Subcutaneous adipose tissue (tissue), 4 donors: Measurements from ENCODE around the gene ST6GAL1. TPM values are rescaled to one million over a fixed set of nuclear protein-coding genes. Genes with fewer than 3 reads are reported as not detected.

ENCODE experiments used
- total RNA-seq, 4 donors: library from RNA; depleted of rRNA; stranded (reverse); fragments of >200 nt; gene quantifications; one replicate each; pipeline ENCODE4 v1.1.0, GENCODE V29; 2016
- TF ChIP-seq, protein P1 (sequence below): fragments of 450-650 bp; IDR thresholded peaks from one replicate; pipeline ENCODE4 v1.5.1; 2016; ENCODE audit warnings: low read depth, mild to moderate bottlenecking, control low read depth, antibody characterized with exemption, moderate library complexity

The ST6GAL1 gene
- total RNA-seq, 4 donors from 2014 or later: 31.4 to 80.1 (median 43.8) TPM

DNA sequence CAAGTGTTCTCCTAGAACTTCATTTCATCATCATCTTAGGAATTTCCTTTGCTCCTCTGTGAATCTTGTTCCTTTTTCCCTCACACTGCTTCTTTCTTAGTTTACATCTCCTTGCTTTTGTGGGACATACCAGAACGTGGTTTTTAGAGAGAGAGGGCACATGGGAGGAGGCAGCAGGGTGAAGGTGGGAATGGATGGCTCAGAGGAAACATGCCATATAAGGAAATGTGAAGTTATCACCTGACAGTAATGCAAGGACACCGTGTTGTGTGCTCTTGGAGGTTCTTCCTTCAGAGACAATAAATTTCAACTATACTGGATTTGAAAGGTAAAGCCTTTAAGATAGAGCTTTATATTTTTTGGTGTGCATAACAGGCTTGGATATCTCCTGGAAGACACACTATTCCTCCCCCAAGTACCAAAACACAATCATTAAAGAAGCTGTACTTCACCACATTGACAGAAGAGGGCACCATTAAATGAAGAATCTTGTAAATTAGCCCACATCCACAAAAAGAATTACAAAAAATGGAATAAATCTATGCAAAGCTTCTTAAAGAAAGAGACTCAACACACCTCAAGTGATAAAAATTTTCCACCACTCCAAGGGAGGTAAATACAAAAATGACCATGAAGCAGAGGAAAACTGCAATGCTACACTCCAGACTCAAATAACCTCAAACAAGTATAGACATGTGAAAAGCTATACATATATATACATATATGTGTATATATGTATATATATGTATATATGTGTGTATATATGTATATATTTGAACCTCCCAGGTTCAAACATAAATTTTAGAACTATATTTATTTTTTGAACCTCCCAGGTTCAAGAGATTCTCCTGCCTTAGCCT is 182.8 kb downstream of the ST6GAL1 start:
- TF ChIP-seq, protein P1, sequence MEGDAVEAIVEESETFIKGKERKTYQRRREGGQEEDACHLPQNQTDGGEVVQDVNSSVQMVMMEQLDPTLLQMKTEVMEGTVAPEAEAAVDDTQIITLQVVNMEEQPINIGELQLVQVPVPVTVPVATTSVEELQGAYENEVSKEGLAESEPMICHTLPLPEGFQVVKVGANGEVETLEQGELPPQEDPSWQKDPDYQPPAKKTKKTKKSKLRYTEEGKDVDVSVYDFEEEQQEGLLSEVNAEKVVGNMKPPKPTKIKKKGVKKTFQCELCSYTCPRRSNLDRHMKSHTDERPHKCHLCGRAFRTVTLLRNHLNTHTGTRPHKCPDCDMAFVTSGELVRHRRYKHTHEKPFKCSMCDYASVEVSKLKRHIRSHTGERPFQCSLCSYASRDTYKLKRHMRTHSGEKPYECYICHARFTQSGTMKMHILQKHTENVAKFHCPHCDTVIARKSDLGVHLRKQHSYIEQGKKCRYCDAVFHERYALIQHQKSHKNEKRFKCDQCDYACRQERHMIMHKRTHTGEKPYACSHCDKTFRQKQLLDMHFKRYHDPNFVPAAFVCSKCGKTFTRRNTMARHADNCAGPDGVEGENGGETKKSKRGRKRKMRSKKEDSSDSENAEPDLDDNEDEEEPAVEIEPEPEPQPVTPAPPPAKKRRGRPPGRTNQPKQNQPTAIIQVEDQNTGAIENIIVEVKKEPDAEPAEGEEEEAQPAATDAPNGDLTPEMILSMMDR: no peak

DNA sequence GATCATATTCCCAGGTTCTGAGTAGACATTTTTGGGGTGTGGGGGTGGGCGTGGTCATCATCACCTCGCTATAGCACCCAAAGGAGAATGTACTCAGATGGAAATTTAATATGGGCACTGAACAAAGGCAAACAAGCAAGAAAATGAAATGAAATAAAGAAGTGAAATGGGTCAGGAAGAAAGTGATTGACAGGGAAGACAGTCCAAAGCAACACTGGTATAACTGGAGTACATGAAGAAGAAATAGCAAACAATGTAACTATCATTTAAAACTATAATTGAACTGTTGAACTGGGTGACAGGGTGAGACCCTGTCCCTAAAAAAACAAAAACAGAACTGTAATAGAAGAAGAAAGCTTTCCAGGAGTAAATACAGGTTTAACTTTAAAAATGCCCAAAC is 184.2 kb downstream of the ST6GAL1 start:
- TF ChIP-seq, protein P1: no peak

DNA sequence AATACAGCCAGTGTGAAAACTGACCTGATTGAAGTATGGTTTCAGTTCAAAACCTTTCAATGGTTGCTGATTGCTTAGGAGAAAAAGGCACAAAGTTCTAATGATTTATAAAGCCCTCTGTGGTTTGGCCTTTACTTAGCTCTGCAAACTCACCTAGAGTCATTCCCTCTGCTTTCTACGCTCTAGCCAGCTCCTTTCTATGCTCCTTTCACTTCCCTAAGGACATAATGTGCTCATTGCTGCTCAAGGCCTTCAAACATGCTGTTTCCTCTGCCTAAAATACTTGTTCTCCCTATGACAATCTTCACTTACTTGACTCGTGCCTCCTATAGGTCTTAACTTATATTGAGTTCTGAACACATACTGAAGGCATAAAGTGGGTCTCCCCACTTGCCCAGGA is 190.0 kb downstream of the ST6GAL1 start:
- TF ChIP-seq, protein P1: no peak

DNA sequence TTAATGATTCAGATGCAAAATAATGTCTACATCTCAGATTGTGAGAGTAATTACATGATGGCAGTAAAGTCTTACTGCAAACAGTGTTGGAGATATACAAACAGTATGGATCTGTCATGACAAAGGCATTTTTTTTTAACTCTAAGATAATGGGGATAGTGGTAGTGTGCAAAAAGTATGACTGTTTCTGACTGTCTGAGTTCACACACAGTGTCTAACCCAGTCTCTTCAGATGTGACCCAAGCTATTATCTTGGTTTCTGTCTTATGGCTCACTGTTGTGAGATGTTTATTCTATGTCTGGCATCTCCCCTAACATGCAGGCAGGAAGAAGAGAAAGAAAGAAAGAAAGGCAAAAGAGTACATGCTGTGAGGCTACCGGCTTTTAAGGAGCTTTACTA is 191.9 kb downstream of the ST6GAL1 start:
- TF ChIP-seq, protein P1: no peak

DNA sequence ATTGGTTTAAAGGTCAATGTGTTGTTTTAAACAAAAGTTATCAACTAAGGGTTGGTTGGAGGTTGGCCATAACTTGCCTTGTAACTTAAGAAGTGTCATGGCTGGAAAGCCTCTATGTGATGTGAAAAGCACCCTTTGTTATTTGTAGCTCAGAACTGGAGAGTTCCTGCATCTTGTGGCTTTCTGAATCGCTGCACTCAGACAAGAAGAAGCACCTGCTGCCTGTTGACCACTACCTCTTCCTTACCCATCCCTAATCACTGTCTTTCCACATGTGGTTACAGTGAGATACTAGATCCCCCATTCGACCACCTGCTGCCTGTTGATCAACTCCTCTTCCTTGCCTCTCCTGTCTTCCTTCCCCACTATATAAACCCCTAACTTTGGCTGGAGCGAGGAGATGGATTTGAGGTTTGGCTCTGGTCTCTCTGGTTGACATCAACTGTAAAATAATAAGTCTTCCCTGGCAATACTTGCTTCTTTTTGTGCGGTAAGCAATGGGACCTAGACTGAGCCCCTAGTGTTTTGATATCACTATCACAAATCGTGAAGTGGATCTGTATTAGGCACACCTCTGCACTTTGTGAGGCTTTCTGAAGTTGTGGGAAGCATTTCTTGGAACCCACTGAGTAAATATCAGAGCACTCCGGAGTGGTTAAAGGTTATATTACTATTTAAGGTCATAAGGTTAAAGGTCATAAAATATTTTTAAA is 195.1 kb downstream of the ST6GAL1 start:
- TF ChIP-seq, protein P1: no peak

Other genes with a start within 250 kb of the ST6GAL1 start
- not detected for gene KNG1, start 213.2 kb upstream of the ST6GAL1 start, total RNA-seq
- 100 to 1,000 TPM; 320 to 423 (median 376) TPM for gene EIF4A2, start 146.9 kb upstream of the ST6GAL1 start, total RNA-seq
- 10 to 100 TPM in 2 of 4 donors, 1 to 10 TPM in 2; 6.4 to 12.8 (median 8.6) TPM for gene RFC4, start 124.0 kb upstream of the ST6GAL1 start, total RNA-seq
- 1,000 to 10,000 TPM in 3 of 4 donors, 100 to 1,000 TPM in 1; 899 to 2,262 (median 1,357) TPM for gene ADIPOQ, start 87.8 kb upstream of the ST6GAL1 start, total RNA-seq
- 10 to 100 TPM in 3 of 4 donors, 1 to 10 TPM in 1; 8.9 to 14.6 (median 10.6) TPM for gene RPL39L, start 209.0 kb downstream of the ST6GAL1 start, total RNA-seq